Left kidney (tissue), 2 donors: ENCODE measurements around the gene MEIS2. TPM values are rescaled to one million over a fixed set of nuclear protein-coding genes. Genes with fewer than 3 reads are reported as not detected.

ENCODE experiments used
- DNase-seq: peaks from one replicate; pipeline ENCODE4 v3.0.0-alpha.2; 2013
- polyA plus RNA-seq: library from polyadenylated mRNA; unstranded; fragments of 120-200 nt; gene quantifications from one replicate; pipeline ENCODE4 v1.2.1, GENCODE V29; 2013; ENCODE audit not compliant: insufficient read length

The MEIS2 gene
- polyA plus RNA-seq, 1 donor: 178 TPM

DNA sequence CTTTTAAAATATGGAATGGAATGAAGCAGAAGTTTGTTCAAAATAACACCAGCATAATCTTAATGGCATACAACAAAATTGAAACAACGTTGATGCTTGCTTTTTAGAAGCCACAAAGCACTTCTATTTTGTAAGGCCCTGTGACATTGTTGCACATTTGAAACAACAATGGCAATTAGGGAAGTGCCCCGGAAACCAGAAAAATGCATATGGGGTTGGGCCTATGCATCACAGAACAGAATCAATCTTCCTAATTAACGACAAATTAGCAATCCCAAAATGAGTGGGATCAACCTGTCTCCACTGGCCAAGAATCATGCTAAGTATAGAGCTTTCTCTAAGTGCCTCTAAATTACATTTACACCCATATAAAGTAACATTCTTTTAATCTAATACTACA lies 168.9 kb downstream of the MEIS2 start:
- no peak for DNase-seq

DNA sequence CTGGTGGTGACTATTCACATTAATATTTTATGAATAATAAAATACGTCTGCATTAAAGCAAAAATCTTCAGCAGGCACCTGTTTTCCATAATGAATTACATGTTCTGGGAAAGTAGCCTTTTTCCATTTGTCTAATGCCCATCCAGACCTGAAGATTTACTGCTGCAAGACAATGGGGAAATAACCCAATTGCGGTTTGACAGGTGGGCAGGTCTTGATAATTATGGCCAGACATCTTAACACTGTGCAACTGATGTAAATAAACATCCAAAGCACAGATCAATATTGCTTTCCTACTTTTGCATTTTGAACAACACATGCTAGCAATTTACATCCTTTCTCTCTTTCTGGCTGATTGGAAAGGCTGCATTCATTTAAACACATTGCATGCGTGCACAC lies 173.9 kb downstream of the MEIS2 start:
- DNase-seq: no peak

DNA sequence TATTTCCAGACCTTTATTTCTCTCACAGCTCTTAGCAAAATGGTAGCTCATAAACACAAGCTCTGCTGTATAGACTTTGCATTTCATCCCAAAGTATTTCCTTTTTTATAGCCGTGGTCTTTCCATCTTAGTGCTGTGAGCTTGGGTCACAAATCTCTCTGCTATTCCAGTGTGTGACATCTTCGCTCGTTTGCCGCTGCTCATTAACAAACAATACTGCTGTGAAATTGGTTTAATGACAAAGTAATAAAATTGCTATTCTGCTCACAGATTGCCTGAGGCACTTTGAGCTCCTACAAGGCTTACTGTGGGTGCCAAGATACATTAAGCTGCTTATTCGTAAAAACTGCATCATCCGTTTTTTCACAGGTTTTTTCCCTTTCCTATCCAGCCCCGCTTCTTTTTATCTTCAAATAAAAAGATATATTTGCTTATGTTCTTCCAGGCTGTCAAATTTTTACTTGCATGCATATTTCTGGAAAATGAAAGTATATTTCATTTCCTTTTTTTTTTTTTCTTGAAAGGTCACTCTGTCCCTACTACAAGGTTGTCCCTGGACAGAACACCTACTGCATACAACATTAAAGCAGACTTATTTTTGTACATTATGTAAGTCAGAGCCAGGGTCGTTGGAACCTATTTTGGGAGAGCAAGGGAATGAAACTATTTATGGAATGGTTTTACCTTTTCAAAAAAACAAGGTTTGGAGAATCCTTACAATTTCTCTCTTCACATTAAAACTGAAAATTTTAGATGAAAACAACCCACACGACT lies 174.5 kb downstream of the MEIS2 start:
- DNase-seq: no peak

DNA sequence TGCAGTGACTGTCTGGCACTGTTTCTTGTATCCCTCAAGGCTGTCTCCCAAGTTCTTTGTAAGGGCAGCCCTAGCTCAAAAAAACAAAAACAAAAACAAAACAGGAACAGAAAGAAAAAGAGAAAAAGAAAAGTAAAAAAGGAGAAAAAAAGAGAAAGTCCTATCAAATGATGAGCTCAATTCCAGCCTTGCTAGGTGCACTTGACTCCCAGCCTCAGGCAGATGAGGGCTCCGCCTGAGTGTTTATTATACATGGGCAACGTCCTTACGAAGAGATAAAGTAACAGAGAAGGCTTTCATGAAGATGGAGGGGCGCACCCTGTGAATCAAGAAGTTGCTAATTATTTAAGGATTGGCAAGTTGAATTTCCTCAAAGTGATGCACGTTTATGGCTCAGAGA lies 175.3 kb downstream of the MEIS2 start:
- DNase-seq: no peak

DNA sequence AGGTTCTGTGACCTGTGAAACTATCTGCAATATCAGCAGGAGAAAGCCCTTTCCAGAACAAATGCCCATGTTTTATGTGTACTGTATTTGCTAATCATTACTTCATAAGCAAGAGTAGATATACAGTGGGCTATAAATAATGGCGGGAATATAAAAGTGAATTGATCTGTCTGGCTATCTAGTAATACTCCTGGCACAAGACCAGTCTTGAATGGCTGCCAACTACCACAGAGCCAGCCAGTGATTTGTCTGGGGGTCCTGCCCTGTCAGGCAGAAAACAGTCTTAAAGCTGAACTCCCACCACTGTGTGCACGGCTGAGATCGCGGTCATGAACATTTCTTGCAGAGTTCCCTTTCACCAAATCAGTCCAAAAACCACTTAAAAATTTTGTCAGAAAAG lies 176.3 kb downstream of the MEIS2 start:
- no peak for DNase-seq

DNA sequence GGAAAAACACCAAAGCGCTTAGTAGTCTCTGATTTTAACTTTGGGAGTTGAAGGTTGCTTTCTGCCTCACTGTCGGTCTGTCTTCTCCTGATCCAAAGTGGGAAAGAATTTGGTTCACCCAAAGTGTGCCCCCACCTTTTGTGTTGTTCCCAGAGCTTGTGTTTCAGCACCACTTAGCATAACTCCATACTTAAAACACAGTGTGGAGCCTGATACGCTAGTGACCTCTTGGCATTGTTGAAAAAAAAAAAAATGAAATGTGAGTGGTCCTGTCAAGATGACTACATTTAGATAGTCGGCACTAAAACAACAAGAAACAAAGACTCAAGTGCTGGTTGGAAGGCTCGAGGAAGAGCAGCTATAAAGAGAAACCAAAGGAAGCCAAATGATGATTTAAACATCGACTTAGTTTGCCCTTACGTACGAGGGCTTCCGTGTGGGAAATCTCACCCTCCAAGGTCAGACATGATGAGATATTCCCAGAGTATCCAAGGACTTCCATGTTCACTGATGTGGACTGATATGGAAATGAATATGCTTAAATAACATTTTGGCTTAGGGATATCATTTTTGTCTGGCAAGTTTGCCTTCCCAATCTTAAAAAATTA lies 178.8 kb downstream of the MEIS2 start:
- DNase-seq: no peak

DNA sequence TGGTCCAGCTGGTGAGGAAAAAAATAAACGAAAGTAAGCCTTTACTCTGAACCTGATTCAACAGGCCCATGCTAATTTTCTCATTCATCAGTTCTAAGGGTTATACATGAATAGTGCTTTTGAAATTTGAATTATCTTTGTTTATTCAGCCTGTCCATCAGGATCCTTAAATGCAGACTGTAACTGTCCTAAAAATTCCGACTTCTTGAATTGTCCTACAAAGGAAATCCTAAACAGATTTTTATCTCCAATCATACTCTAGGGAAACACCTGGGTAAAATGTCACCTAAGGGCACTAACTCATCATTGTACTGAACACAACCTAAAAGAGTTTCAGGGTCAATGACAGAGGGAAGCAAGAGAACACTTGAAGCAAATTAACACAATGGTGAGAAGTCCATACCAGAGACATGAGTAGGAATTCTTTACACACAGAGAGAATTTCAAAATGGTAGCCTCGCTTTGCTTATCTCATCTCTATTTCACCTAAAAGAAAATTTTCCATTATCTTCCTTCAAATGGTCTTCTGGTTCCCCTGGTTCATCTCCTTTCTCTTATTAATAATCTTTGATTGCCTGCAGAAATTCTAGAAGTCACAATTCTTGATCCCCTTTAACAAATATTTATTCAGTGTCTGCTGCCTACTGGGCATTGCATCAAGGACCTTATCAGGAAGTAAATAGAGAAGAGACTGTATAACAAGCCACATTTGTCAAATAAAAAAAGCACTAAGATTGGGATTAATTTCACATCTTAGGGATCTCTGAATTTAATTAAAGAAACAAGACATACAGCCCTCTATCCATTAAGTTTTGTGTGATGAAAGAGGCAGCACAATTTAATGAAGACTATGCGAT lies 182.7 kb downstream of the MEIS2 start:
- DNase-seq: no peak

DNA sequence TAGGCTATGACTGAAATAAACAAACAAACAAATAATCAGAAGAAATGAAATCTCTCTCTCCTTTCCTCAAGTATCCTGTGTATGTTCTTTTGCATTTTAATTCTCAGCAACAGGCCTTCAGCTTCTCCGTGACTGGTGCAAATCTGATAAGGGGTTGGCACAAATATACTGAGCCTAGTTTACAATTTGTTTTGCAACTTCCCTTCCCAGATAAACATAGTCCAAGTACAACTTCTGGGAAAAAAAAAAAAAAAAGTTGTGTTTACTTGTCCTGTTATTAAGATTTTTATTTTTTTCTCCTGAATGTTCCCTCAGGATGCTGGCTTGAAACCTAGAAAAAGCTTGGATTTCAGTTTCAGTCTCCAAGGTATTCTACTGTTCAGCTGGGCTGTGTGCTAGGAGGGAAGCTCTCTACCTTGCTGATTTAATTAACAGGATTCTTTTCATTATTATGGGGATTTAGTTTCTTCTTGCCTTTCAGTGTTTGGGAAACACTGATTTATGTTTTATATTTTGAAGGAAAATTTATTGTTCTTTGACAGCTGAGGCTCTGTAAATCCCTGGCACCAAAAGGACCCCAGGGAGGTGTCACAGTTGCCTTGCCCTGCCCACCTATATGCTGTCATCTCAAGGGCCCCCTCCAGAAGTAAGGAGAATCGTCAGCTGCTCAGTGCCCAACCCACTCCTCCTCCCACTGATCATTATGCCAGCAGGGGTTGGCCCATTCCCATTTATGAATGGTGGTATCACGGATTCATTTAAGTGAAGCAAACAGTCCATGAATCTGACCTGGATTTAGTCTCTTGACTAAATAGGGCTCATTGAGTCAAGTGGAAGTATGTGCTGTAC lies 185.2 kb downstream of the MEIS2 start:
- no peak for DNase-seq

DNA sequence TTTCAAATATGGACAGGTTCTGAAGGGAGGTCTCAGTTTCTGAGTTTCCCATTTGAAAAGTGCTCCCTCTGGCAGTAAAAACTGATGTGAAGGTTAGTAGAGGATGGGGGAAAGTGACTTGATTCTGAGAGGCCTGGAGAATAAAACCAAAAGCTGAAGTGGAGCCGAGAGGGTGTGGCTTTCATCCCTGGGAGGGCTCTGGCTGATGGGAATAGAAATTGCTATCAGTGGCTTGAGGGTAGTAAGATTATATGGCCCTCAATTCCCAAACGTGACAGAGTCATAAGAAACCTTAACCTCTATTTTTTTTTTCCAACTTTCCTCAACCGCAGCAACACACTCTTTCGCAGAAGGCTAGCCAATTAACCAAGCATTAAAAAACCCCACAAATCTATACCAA lies 185.9 kb downstream of the MEIS2 start:
- DNase-seq: no peak

DNA sequence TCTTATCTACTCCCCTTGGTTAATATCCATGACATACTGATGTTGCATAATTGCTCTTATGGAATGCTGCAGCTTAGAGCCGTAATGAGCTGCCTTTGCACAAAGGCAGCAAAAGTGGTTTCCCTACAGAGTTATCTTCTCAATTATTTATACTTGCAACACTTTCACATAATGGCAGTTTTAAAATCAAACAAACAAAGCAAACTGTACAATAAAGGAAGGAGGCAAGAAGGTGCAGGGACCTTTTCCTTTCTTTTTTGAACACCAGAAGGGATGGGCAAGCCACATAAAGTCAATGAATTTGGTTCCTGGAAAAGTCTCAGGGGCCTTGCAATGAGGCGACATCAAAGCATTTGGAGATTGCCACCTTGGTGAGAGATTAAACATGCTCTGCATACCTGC lies 188.0 kb downstream of the MEIS2 start:
- no peak for DNase-seq

DNA sequence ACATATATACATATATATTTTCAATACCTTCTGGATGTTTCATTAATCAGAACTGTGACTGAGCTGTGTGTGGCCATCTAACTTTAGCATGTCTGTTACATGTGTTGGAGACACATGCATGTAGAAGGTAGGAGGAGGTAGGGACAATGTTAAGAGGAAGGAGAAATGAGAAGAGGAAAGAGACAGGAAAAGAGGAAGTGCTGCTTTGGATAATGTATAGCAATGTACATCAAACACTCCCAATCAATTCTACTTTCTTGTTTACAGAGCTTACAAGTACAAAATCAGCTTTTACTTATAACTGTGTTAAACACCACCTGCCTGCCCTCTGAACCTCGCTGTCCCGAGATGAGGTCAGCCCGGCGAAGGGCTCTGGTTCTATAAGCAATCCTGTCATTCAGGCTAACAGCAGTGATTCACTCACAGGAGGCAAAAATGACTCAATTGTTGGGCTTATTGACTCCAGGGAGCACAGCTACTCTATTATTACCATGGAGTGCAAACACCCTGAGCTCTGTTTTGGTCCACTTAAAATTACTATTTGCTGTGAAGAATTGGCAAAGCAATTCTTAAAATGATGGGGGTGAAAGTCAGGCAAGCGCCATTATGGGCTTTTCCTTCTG lies 188.9 kb downstream of the MEIS2 start:
- no peak for DNase-seq

DNA sequence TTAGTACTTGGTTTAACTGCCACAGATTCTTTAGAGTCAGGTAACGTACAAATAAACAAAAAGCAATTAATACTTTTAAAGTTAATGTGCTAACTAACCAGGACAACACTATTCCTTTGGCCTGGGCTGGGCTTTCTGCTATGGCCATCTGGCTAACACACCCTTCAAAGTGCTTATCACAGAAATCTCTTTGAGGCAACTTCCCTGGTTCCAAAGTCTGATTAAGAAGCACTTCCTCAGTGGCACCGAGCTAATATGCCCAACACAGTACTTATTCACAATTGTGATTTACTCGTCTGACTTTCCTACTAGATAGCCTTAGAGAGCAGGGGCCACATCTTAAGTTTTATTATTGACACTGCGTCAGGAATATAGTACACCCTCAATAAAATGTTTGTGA lies 191.4 kb downstream of the MEIS2 start:
- no peak for DNase-seq

DNA sequence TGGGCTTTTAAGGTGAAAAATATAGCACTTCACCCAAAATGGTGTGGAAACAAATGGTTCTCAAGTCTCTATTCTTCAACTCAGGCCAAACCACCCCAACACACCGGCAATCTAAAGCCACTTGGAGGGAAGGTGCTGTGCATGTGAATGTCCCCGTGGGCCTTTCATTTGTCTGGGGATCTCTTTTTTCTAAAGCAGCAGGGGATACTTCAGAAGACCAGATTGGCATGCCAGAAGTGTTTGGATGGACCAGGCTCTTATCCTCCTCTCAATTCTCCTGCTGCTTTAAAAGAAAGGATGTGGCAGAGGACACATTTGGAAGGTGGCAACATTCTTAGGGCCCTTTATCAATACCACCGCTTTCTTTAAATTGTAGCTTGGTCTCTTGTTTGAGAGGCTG lies 193.1 kb downstream of the MEIS2 start:
- DNase-seq: no peak

DNA sequence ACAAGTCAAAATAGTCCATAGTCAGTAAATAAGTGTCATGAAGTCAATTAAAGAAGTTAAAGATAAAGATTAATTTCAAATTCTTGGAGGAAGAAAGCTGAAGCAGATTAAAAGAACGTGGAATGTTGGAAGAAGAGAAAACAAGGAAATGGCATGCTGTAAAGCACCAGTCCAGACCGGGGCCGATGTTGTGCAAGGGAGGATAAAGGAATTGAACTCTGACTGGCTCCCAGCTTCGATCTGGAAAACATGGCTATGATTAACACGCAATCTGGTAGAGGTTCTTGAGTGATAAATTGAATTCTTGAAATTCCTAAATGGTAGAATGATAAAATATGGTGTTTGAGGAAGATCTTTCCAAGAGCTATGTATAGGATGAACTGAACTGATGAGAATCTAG lies 194.4 kb downstream of the MEIS2 start:
- DNase-seq: no peak

DNA sequence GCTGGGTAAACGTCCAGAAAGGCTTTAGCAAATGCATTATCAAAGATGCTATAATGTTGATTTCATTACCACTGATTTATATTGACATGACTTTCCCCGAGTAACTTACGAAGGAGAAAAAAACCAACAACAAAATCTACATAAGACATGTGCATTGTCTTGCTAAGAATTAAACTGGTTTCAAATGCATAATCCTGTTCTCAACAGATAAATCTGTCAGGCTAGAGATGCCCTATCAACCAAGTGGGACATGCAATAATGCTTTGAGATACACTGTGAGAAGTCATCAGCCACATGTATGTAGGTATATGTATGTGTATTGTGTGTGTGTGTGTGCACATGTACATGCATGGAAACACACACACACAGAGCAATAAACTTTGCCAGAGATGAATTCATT lies 195.6 kb downstream of the MEIS2 start:
- DNase-seq: no peak

DNA sequence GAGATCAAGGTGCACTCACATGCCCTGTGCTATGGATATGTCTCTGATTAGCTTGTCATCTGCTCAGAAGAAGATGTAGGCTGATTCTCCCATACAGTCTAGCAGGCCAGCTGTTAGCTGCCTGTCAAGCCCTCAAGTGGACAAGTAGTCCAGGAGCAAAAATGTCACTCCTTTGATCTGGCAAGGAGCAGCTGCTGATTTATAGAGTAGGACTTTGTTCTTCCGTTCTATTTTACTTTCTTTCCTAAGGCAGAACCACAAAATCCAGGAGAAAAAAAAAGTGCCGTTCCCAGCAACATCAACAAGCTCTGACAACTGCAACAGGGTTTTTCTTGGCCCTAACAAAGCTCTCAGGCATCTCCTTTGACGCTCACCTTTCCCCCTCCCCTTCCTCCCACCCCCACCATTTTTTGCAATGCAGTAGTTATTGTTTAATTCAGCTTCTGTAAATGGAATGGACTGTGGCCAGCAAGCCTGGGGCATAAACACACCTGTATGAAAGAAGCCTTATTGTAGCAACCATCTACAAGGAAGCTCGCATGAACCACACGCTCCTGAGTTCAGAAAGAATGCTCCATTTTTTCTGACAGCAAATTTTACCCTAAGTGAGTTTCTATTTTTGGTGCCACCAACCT lies 196.3 kb downstream of the MEIS2 start:
- no peak for DNase-seq

DNA sequence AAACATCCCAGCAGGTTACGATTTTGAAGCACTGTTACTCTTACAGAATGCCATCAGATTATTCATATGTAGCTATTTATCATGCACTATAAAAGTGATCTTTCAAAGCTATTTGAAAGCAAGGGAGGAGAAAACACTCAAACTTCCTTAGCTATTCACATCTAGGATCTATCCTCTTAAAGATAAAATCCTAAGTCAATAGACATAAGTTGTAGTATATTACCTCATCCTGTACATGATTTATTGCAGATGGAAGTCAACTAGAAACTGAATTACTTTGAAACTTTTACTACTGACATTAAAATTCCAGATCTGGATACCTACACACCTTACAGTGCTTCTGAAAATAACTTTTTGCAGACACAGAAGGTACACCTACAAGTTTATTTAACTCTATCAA lies 197.2 kb downstream of the MEIS2 start:
- DNase-seq: no peak

DNA sequence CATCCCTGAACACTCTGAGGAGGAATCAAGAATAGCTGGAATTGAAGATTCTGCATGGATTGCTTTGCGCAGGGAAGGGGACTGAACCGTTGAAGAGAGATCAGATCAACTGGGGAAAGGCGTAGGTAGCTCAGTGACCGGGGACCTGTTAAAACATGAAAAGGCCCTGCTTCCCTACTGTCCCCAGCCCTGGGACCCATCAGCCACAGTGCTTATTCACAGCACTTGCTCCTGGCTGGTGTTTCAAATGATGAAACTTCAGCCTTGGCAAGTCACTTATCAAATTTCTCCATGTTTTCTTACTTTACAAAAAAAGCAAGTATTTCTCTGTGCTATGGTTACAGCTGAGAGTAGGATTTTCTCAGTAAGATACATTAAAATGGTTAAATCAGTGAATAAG lies 199.3 kb downstream of the MEIS2 start:
- DNase-seq: no peak

DNA sequence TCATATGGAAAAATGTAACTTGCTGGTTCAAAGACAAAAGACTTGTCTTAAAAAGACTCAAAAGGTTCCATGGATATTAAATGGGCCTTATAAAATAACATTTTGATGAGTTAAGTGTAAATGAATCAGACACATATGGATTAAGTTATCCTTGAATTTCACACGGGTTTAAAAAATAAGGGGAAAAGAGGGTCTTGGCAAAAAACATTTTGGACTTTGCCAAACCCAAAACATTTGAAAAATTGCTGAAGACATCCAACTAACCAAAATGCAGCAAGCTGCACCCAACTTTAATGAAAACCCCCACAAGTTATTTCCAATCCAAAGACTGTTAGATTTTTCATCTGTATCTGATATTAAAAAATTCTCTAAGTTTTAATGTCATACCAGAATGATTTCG lies 200.7 kb downstream of the MEIS2 start:
- no peak for DNase-seq

DNA sequence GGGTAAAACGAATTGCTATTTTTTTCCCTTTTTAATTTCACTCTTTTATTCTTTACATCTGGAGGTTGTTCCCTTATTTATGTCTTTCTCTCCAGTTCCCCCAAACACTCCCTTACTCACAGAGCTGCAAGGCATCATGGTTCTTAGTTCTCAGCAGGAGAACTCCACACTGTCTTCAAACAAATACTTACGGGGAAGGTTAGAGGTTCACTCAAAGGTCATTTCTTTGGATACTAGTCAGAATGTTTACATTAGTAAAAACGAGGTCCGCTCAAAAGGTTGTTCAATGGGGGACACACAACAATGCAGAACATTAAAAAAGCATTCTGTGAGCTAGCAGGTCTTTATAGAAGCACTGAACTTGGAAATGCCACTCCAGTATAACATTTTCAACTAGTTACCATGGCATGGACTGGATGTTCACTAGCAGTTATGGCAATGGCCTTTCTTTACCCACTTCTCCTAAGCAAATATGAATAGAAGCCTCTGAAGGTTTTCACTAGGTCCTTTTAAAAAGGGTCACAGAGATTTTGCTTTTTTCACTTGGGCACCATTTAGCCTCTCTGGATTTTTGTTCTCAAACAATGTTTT lies 201.7 kb downstream of the MEIS2 start:
- DNase-seq: no peak

DNA sequence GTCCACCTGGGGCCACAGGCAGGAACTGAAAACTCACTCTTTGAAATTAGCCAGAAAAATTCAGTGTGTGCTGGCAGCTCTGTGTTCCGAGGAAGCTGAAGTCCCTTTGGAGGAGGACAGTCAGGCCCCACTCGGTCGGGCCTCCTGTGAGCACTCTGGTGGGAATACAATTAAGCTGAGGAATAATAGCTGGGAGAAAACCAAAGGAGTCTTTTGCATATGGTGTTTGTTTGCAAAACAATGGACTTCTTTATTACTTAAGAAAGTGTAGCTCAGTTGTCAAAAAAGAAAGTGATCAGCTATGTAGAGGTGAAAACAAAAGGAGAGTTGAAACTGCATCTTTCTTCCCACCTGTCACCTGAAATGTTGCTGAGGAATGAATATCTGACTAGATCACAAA lies 202.5 kb downstream of the MEIS2 start:
- DNase-seq: no peak
